K562 (cell line): Measurements from ENCODE around the gene PPP1R14B. TPM values are rescaled to one million over a fixed set of nuclear protein-coding genes. Genes with fewer than 3 reads are reported as not detected.

Source experiments
- ATF4 ChIP-seq: fragments of 450-650 bp; formaldehyde crosslinking; IDR thresholded peaks from 2 replicates; pipeline ENCODE4 v1.4.0; 2022; ENCODE audit warnings: mild to moderate bottlenecking, moderate library complexity
- BRCA1 ChIP-seq, 2 experiments: fragments of 450-650 bp in 1 of 2; sonication (generic) in 1 of 2; formaldehyde crosslinking in 1 of 2; IDR thresholded peaks; 2 replicates each; pipeline versions ENCODE4 v1.5.0 to v1.6.1; 2017 to 2020; ENCODE audit warnings: mild to moderate bottlenecking in 1 of 2, missing genetic modification reagents in 1 of 2
- CBX5 ChIP-seq: IDR thresholded peaks from 2 replicates; pipeline ENCODE4 v1.6.1; 2014; ENCODE audit warnings: low read depth, borderline replicate concordance
- CREB3 ChIP-seq: fragments of 450-650 bp; conservative IDR thresholded peaks from 2 replicates; pipeline ENCODE4 v1.6.1; 2016; ENCODE audit warnings: missing genetic modification characterization, low read depth, mild to moderate bottlenecking, missing compliant biosample characterization, moderate library complexity
- CREB5 ChIP-seq: fragments of 250-450 bp; sonication (Bioruptor Pico); IDR thresholded peaks from 2 replicates; pipeline ENCODE4 v1.5.0; 2020; ENCODE audit warnings: mild to moderate bottlenecking
- FOXJ3 ChIP-seq: sonication (generic); formaldehyde crosslinking; IDR thresholded peaks from 2 replicates; pipeline ENCODE4 v1.4.0; 2020; ENCODE audit warnings: mild to moderate bottlenecking, missing genetic modification reagents
- HMG20B ChIP-seq: fragments of 250-450 bp; sonication (Bioruptor Pico); IDR thresholded peaks from 2 replicates; pipeline ENCODE4 v1.5.0; 2021; ENCODE audit warnings: mild to moderate bottlenecking
- KDM1A ChIP-seq, 2 experiments: fragments of 450-650 bp; IDR thresholded peaks; 2 replicates each; pipeline ENCODE4 v1.6.1; 2016; ENCODE audit warnings: mild to moderate bottlenecking in 2 of 2
- KDM4B ChIP-seq, 2 experiments: fragments of 450-650 bp in 1 of 2; sonication (generic) in 1 of 2; IDR thresholded peaks; 2 replicates each; pipeline ENCODE4 v1.6.1; 2016 to 2017; ENCODE audit warnings: borderline replicate concordance in 2 of 2, antibody characterized with exemption in 1 of 2, low read depth in 1 of 2, mild to moderate bottlenecking in 1 of 2
- NFE2 ChIP-seq: IDR thresholded peaks from 2 replicates; pipeline ENCODE4 v1.6.1; 2014; ENCODE audit warnings: antibody characterized with exemption, low read depth
- NFXL1 ChIP-seq: fragments of 450-650 bp; formaldehyde crosslinking; IDR thresholded peaks from 2 replicates; pipeline ENCODE4 v1.4.0; 2021; ENCODE audit warnings: mild to moderate bottlenecking
- NR1H2 ChIP-seq: sonication (generic); formaldehyde crosslinking; IDR thresholded peaks from 2 replicates; pipeline ENCODE4 v1.4.0; 2020; ENCODE audit warnings: mild to moderate bottlenecking, missing genetic modification reagents
- SP1 ChIP-seq: sonication (generic); formaldehyde crosslinking; IDR thresholded peaks from 2 replicates; pipeline ENCODE4 v1.8.1; 2022; ENCODE audit warnings: mild to moderate bottlenecking, missing genetic modification reagents
- SPI1 ChIP-seq: IDR thresholded peaks from 2 replicates; pipeline ENCODE4 v1.6.1; 2011; ENCODE audit warnings: low read depth, low read length, control low read depth, borderline replicate concordance
- TFAP4 ChIP-seq: sonication (generic); formaldehyde crosslinking; IDR thresholded peaks from 2 replicates; pipeline ENCODE4 v1.8.0; 2022; ENCODE audit warnings: missing genetic modification reagents, mild to moderate bottlenecking, moderate library complexity, borderline replicate concordance
- ZHX1 ChIP-seq: fragments of 150-350 bp; conservative IDR thresholded peaks from 2 replicates; pipeline ENCODE4 v1.6.1; 2014; ENCODE audit warnings: low read length
- ZNF239 ChIP-seq: fragments of 250-450 bp; sonication (Bioruptor Pico); IDR thresholded peaks from 2 replicates; pipeline ENCODE4 v1.4.0; 2020; ENCODE audit warnings: mild to moderate bottlenecking
- ZNF282 ChIP-seq: sonication (generic); formaldehyde crosslinking; IDR thresholded peaks from 2 replicates; pipeline ENCODE4 v1.8.1; 2023; ENCODE audit warnings: missing genetic modification reagents
- ZNF717 ChIP-seq: fragments of 250-450 bp; sonication (Bioruptor Pico); IDR thresholded peaks from 2 replicates; pipeline ENCODE4 v1.5.0; 2021
- ZNF766 ChIP-seq: fragments of 200-800 bp; sonication (Bioruptor generic); conservative IDR thresholded peaks from 2 replicates; pipeline ENCODE4 v1.6.1; 2016; ENCODE audit warnings: missing genetic modification characterization, missing compliant biosample characterization
- ZNF830 ChIP-seq: fragments of 250-450 bp; sonication (Bioruptor Pico); IDR thresholded peaks from 2 replicates; pipeline ENCODE4 v1.5.0; 2021; ENCODE audit warnings: mild to moderate bottlenecking
- polyA plus RNA-seq, 8 experiments: library from polyadenylated mRNA; depleted of rRNA in 4 of 8; stranded (reverse) in 5 of 8; unstranded in 3 of 8; fragments of >200 nt; fragmentation: Nextera tagmentation in 2 of 8; fragmentation: Illumina TruSeq in 1 of 8; extraction: Ambion mirVana in 2 of 8; extraction: Trizol in 1 of 8; gene quantifications; 2 replicates each; pipeline versions ENCODE4 v1.2.1 to v1.2.3, GENCODE V29; 2011 to 2014; ENCODE audit warnings: inconsistent platforms in 1 of 8, missing spikeins in 1 of 8
- total RNA-seq, 7 experiments: library from RNA; depleted of rRNA in 6 of 7; stranded (reverse); fragments of >200 nt in 6 of 7; fragmentation: Illumina TruSeq in 2 of 7; extraction: Trizol in 2 of 7; gene quantifications; 2 replicates each; pipeline versions ENCODE4 v1.2.1 to v1.2.3, GENCODE V29; 2011 to 2021; ENCODE audit warnings: low replicate concordance in 1 of 7

The PPP1R14B gene
- total and polyA plus RNA-seq, 9 of the 15 experiments (the other 6 are each of a cell fraction or from before 2014, with no cell fraction given) = 7.7 to 566 (median 212) TPM

GRCh38 chr11:64206457-64207255 lies 40.1 kb downstream of the PPP1R14B start, which contains the start of gene FERMT3 (continued):
- TF ChIP-seq CREB3 (0 out of 2 replicates have a peak, but pooled peaks have one; percentile 39), KDM1A (IDR thresholded peaks at IDR 0.05) (peak in 1 of 2 experiments; percentile 40; a peak in 1 of 4 replicates), SPI1 (peak; percentile 71), ZNF282 (CRISPR knock-in tag) (no peak; the same call in 1 of the 2 replicates), NFXL1 (CRISPR knock-in tag) (no peak), ZHX1 (no peak), ZNF239 (CRISPR knock-in tag) (no peak), TFAP4 (CRISPR knock-in tag) (peak; percentile 24; the same call in 1 of the 2 replicates), KDM4B (IDR thresholded peaks at IDR 0.05; ENCODE audit: borderline replicate concordance in 2 of 2, low read depth in 1 of 2) (peak in 1 of 2 experiments; percentile 47; a peak in 1 of 4 replicates), ZNF830 (no peak), BRCA1 (IDR thresholded peaks at IDR 0.05) (no peak), BRCA1 (CRISPR knock-in tag; IDR thresholded peaks at IDR 0.05) (0 out of 2 replicates have a peak, but pooled peaks have one; percentile 3), HMG20B (CRISPR knock-in tag) (no peak; the same call in 1 of the 2 replicates), NFE2 (no peak), CBX5 (no peak), FOXJ3 (CRISPR knock-in tag) (no peak), SP1 (peak; percentile 55; the same call in 1 of the 2 replicates), CREB5 (CRISPR knock-in tag) (no peak), ZNF766 (no peak), NR1H2 (no peak), ZNF717 (CRISPR knock-in tag) (0 out of 2 replicates have a peak, but pooled peaks have one; percentile 51), ATF4 (CRISPR knock-in tag) (peak; percentile 7; the same call in 1 of the 2 replicates)
